Stimulated activated CD8-positive, alpha-beta memory T cell treated with anti-CD3 and anti-CD28 coated beads, Interleukin-2, amount 100 ng/mL, for 48 hours (primary cell): Measurements from ENCODE around the gene ERGIC2.

ENCODE experiments used
- DNase-seq, 2 donors: peaks; one replicate each; pipeline ENCODE4 v3.0.0-alpha.2; 2020; ENCODE audit warnings: low read depth in 2 of 2

The ERGIC2 gene

GRCh38 chr12:29374913-29375312 is 6.1 kb downstream of the ERGIC2 start:
- no peak for DNase-seq

GRCh38 chr12:29374012-29374411 is 7.0 kb downstream of the ERGIC2 start:
- DNase-seq, result no peak

GRCh38 chr12:29365091-29365490 is 15.9 kb downstream of the ERGIC2 start:
- no peak for DNase-seq

GRCh38 chr12:29354954-29355353 is 26.0 kb downstream of the ERGIC2 start:
- no peak for DNase-seq

- no peak for DNase-seq
Observed at GRCh38 chr12:29350080-29350479, 30.9 kb downstream of the ERGIC2 start.

GRCh38 chr12:29346769-29347421 is 34.1 kb downstream of the ERGIC2 start:
- DNase-seq, result no peak

GRCh38 chr12:29343022-29343799 is 37.8 kb downstream of the ERGIC2 start:
- no peak for DNase-seq

GRCh38 chr12:29337325-29337724 is 43.6 kb downstream of the ERGIC2 start:
- DNase-seq, result no peak

GRCh38 chr12:29334937-29335336 is 46.0 kb downstream of the ERGIC2 start:
- DNase-seq, result no peak

- DNase-seq, result no peak
Observed at GRCh38 chr12:29333178-29333577, 47.8 kb downstream of the ERGIC2 start.

GRCh38 chr12:29329411-29329810 is 51.6 kb downstream of the ERGIC2 start:
- no peak for DNase-seq

GRCh38 chr12:29322157-29322556 is 58.8 kb downstream of the ERGIC2 start:
- no peak for DNase-seq

- no peak for DNase-seq
Observed at GRCh38 chr12:29320295-29321085, 60.5 kb downstream of the ERGIC2 start.

GRCh38 chr12:29317556-29318363 is 63.2 kb downstream of the ERGIC2 start:
- no peak for DNase-seq

- no peak for DNase-seq
Observed at GRCh38 chr12:29316752-29317151, 64.2 kb downstream of the ERGIC2 start.

GRCh38 chr12:29314416-29314815 is 66.6 kb downstream of the ERGIC2 start:
- no peak for DNase-seq

- DNase-seq, result no peak
Observed at GRCh38 chr12:29310899-29311298, 70.1 kb downstream of the ERGIC2 start.

- DNase-seq, result no peak
Observed at GRCh38 chr12:29309320-29309902, 71.6 kb downstream of the ERGIC2 start.

GRCh38 chr12:29306682-29307081 is 74.3 kb downstream of the ERGIC2 start:
- DNase-seq, result no peak

- DNase-seq, result no peak
Observed at GRCh38 chr12:29306266-29306665, 74.7 kb downstream of the ERGIC2 start.

- DNase-seq, result no peak
Observed at GRCh38 chr12:29304388-29304787, 76.6 kb downstream of the ERGIC2 start.
